GM11168 (cell line): ENCODE measurements around the gene HNF1A.

ENCODE experiments used
- in situ Hi-C: fragments of 300-500 bp; cut with MboI; formaldehyde crosslinking; loops from one replicate; pipeline ENCODE4 v1.12.0; 2022; ENCODE audit warnings: low sequenced_read_pairs; ENCODE audit not compliant: unreplicated experiment

The HNF1A gene

DNA sequence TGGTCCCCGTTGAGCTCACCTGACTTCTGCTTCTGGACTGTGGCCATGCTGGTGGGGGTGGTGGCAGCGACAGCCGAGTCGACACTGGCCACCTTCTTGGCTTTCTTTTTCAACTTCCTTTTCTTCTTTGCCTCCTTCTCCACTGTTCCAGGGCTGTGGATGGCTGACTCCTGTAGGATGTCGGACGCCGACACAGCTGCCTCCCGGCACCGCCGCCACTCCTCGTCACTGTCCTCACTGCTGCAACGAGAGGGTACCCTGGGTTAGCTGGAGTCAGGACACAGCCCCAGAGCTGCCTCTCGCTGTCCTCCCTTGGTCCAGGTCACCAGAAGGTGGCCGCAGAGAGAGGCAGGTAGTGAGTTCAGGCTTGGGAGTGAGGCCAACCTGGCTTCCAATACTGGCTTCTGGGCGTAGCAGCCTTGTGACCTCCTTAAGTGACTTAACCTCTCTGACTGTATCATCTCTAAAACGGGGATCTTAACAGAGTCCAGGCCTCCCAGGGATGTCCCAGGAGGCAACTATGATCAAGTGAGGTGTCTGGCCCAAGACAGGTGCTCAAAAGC is 26.0 kb downstream of the HNF1A start:
- in situ Hi-C loops, result no loop called here

DNA sequence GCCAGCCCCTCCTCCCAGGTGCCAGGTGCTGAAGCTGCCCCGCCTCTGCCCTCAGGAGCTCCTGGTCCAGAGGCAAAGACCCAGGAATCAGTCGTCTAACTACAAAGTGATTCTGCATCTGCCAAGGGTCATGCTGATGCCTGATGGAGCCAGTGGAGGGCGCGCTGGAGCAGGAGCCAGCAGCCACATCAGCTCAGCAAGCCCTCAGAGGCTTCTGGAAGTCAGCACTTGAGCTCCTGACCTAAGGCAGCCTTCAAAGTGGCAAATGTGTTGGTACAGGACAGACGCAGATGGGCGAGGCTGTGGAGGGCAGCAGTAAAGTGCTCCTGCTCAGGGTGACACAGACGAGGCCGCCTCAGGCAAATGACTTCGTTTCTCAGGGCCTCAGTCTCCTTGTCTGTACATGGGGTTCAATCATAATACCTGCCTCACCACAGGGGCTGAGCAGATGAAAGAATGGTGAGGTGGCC is 27.0 kb downstream of the HNF1A start:
- in situ Hi-C loops, result no loop called here

GRCh38 chr12:121008347-121009098 is 30.2 kb downstream of the HNF1A start:
- in situ Hi-C loops, result no loop called here

GRCh38 chr12:121009741-121010140 is 31.4 kb downstream of the HNF1A start:
- in situ Hi-C loops, result no loop called here

DNA sequence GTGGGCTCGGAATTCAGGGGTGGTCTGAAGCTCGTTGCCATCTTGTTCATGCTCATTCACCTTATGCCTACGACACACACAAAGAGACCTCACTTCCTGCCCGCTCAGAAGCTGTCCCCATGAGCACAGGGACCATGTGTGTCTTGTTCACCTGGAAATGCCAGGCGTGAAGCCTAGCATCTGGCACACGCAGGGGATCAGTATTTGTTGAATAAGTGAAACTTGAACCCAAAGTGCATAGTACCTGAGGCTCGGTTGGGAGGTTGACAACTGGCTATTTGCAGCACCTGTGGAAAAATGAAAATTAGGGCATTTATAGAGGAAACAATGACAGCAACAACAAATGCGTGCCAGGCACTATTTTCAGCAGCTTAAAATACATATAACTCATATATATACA is 32.5 kb downstream of the HNF1A start:
- in situ Hi-C loops, result no loop called here

DNA sequence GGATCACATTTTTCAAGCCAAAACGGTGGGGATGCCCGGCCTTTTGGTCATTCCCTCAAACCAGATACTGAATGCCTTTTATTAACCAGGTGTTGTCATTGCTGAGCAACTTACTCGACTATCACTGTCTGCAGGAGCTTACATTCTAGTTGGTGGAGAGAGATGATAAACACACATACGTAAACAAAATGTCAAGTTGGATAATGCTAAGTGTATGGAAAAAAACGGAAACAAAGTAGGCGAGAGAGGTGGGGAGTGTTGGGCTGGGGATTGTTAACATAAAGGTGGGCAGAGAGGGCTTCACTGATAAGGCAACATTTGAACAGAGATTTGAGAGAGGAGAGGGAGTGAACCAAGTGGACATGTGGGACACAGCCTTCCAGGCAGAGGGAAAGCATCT is 33.5 kb downstream of the HNF1A start:
- in situ Hi-C loops, result no loop called here

- in situ Hi-C loops, result no loop called here
Observed at GRCh38 chr12:121013715-121014114, 35.4 kb downstream of the HNF1A start.

- in situ Hi-C loops, result no loop called here
Observed at GRCh38 chr12:121015825-121016766, 37.8 kb downstream of the HNF1A start, which contains the start of gene C12orf43. TSS of gene C12orf43 (minus strand) at chr12:121016487. CDS start at chr12:121016474, 13 bp downstream.

GRCh38 chr12:121017966-121018491 is 39.7 kb downstream of the HNF1A start:
- in situ Hi-C loops, result no loop called here

DNA sequence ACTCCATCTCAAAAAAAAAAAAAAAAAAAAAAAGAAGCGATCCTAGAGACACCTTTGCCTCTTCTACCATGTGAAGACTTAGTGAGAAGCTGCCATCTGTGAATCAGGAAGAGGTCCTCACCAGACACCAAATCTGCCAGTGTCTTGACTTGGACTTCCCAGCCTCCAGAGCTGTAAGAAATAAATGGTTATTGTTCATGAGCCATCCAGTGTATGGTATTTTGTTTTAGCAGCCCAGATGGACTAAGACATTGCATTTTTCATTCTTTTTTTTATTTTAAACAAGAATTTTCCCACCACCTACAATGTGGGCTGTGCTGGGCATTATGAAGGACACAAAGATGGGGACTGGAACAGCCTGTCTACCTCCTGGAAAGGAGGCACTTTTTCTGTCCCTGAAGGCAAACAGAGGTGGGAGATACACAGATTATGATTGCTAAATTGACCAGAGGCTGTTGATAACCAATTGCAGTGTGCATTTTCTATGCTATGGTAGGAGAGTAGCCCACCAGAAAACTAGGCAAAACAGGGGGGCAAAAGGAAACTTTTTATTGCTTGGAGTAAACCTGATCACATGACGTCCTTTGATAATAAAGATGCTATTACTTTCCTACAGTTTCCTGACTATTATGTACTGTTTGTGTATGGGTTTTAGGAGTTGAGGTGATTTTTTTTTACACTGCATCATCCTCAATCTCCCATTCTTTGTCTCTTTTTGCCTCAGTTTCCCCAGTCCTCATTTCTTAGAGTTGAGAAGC is 40.7 kb downstream of the HNF1A start:
- in situ Hi-C loops, result no loop called here

- in situ Hi-C loops, result no loop called here
Observed at GRCh38 chr12:121021754-121022153, 43.4 kb downstream of the HNF1A start.

DNA sequence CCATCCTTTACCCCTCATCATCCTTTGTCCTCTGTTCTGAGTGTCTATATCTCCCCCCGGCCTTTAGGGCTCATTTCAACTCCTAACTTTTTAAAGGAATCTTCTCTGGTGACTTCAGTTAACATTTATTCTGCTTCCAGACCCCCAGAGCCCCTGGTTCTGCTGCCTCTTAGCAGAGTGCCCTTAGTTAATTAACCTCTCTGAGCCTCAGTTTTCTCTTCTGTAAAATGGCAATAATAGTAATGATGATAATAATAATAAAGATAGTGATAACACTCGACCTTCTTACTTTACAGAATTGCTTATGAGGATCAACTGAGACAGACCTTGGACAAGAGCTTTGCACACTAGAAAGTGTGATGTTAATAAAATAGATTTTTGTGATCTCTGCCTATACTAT is 44.4 kb downstream of the HNF1A start:
- in situ Hi-C loops, result no loop called here

DNA sequence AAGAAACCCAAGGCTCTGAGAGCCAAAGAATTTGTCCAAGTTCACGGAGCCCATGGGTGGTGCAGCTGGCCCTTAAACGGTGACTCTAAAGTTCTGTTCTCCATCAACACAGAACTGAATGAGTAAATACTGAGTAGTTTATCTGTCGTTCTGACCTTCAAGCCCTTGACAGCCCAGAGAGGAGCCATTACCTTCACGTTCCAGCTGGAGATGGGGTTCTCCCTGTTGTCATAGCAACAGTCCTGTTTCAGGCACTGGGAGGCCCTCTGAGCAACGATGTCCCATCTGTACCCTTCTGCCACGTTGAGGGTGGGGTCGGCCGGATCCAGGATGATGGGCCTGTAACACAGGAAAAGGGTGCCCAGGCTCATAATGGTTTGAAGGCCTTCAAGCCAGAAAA is 45.5 kb downstream of the HNF1A start:
- in situ Hi-C loops, result no loop called here

- in situ Hi-C loops, result no loop called here
Observed at GRCh38 chr12:121025442-121026226, 47.3 kb downstream of the HNF1A start.

- in situ Hi-C loops, result no loop called here
Observed at GRCh38 chr12:121026274-121027045, 48.1 kb downstream of the HNF1A start.

GRCh38 chr12:121030576-121031212 is 52.4 kb downstream of the HNF1A start:
- in situ Hi-C loops, result no loop called here

DNA sequence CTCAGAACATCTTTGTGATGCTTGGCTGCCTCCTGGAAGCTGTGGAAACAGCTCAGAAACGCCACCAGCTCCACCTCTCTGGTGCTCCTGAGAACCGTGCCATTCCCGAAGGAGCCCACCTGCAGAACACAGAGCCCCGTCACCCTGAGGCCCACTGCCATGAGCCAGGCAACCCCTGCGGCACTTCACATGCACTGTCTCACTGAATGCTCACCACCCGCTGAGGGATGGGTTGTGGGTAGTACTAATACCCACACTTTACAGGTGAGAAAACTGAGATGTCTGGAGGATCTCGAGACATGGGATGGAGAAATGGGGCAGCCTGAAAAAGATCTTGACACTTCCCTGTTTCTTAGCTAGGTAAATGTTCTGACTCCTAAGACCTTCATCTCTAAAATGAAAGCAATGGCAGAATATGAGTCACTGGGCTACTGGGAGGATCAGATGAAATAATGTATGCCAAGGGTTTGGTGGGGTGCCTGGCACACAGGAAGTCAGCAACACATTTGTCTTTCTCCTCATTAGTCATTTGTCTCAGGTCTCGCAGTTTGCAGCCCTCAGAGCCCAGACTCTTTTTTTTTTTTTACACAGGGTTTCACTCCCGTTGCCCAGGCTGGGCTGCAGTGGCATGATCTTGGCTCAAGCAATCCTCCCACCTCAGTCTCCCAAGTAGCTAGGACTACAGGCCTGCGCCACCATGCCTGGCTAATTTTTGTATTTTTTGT is 55.4 kb downstream of the HNF1A start:
- in situ Hi-C loops, result no loop called here
